H1 (cell line): ENCODE data around the gene ALK. TPM values are rescaled to one million over a fixed set of nuclear protein-coding genes. Genes with fewer than 3 reads are reported as not detected.

Source experiments
- CTCF ChIA-PET: fragments of 300-600 bp; sonication (Branson Sonifier 250); formaldehyde crosslinking; loops from one replicate; lab custom pipeline; 2021; ENCODE audit not compliant: partially characterized antibody; lab: Charles Lee
- POLR2A ChIA-PET: fragments of 300-600 bp; sonication (Branson Sonifier 250); formaldehyde crosslinking; loops from one replicate; lab custom pipeline; 2021; ENCODE audit warnings: inconsistent platforms; ENCODE audit not compliant: partially characterized antibody; lab: Charles Lee
- DNase-seq, 2 experiments: peaks; one replicate each; pipeline versions ENCODE4 v3.0.0 to v3.0.0-alpha.2; 2010 to 2022; ENCODE audit warnings: low spot score in 2 of 2, low read depth in 1 of 2, mixed read lengths in 1 of 2
- FAIRE-seq: peaks from 2 replicates; lab custom pipeline; 2011; peaks lifted over from hg19 to GRCh38; lab: Jason Lieb, UNC
- H2AFZ ChIP-seq: 2 replicates; pipeline ENCODE4 v1.8.1; 2012; ENCODE audit warnings: low read length, inconsistent platforms
- H2AK5ac ChIP-seq: 2 replicates; pipeline ENCODE4 v1.6.1; 2013; ENCODE audit warnings: low read depth, low read length
- H2BK120ac ChIP-seq: replicated peaks from 2 replicates; pipeline ENCODE3; 2013; ENCODE audit warnings: low read depth, low read length, inconsistent platforms
- H2BK12ac ChIP-seq: 2 replicates; pipeline ENCODE4 v1.6.1; 2013; ENCODE audit warnings: low read depth, low read length
- H2BK15ac ChIP-seq: 2 replicates; pipeline ENCODE4 v1.6.1; 2013; ENCODE audit warnings: low read length
- H2BK20ac ChIP-seq: 2 replicates; pipeline ENCODE4 v1.6.1; 2013; ENCODE audit warnings: low read length
- H2BK5ac ChIP-seq: 2 replicates; pipeline ENCODE4 v1.6.1; 2013; ENCODE audit warnings: low read depth, low read length
- H3K14ac ChIP-seq: 2 replicates; pipeline ENCODE4 v1.6.1; 2013; ENCODE audit warnings: inconsistent platforms; ENCODE audit not compliant: insufficient read length
- H3K18ac ChIP-seq: 2 replicates; pipeline ENCODE4 v1.6.1; 2013; ENCODE audit warnings: low read length; ENCODE audit errors: extremely low read depth
- H3K23ac ChIP-seq: 2 replicates; pipeline ENCODE4 v1.6.1; 2013; ENCODE audit warnings: inconsistent platforms; ENCODE audit not compliant: insufficient read length
- H3K23me2 ChIP-seq: 2 replicates; pipeline ENCODE4 v1.6.1; 2013; ENCODE audit warnings: low read depth, low read length
- H3K27ac ChIP-seq: 2 replicates; pipeline ENCODE4 v1.6.1; 2011; ENCODE audit warnings: low read depth, low read length, inconsistent platforms
- H3K27me3 ChIP-seq, 4 experiments: replicated peaks in 1 of 4; 1 replicate in 1 of 4; 2 replicates in 3 of 4; pipeline versions ENCODE4 v1.6.1 to v1.8.1; 2011 to 2013; ENCODE audit warnings: low read length in 3 of 4, mild to moderate bottlenecking in 3 of 4, inconsistent platforms in 2 of 4, mixed read lengths in 2 of 4, moderate library complexity in 1 of 4; ENCODE audit not compliant: control insufficient read depth in 3 of 4, insufficient read depth in 3 of 4; ENCODE audit errors: extremely low read depth in 1 of 4
- H3K36me3 ChIP-seq, 4 experiments: 2 replicates each; pipeline versions ENCODE4 v1.6.1 to v1.8.1; 2011 to 2013; ENCODE audit warnings: mild to moderate bottlenecking in 4 of 4, low read length in 3 of 4, moderate library complexity in 2 of 4, control low read depth in 1 of 4, inconsistent platforms in 1 of 4; ENCODE audit not compliant: insufficient read depth in 4 of 4, control insufficient read depth in 2 of 4
- H3K4ac ChIP-seq: replicated peaks from 2 replicates; pipeline ENCODE3; 2013; ENCODE audit warnings: low read length, low read depth, mixed read lengths, inconsistent platforms; ENCODE audit not compliant: insufficient read length
- H3K4me1 ChIP-seq, 4 experiments: replicated peaks in 1 of 4; 1 replicate in 1 of 4; 2 replicates in 3 of 4; pipeline versions ENCODE4 v1.6.1 to v1.8.1; 2011 to 2013; ENCODE audit warnings: low read length in 3 of 4, inconsistent platforms in 2 of 4, mixed read lengths in 1 of 4; ENCODE audit not compliant: insufficient read depth in 4 of 4, control insufficient read depth in 3 of 4
- H3K4me2 ChIP-seq, 2 experiments: 2 replicates each; pipeline versions ENCODE4 v1.6.1 to v1.8.1; 2011 to 2013; ENCODE audit warnings: low read depth in 2 of 2, low read length in 2 of 2, control low read depth in 1 of 2, inconsistent platforms in 1 of 2, mild to moderate bottlenecking in 1 of 2; ENCODE audit not compliant: insufficient read depth in 1 of 2
- H3K4me3 ChIP-seq, 4 experiments: fragments of 200-600, 300-600 bp in 1 of 4; sonication (generic), shearing (Covaris generic), sonication (Bioruptor Twin) in 1 of 4; 2 replicates each; pipeline versions ENCODE4 v1.5.1 to v1.8.1; 2011 to 2016; ENCODE audit warnings: low read length in 4 of 4, low read depth in 3 of 4, control low read depth in 2 of 4, inconsistent platforms in 2 of 4, mild to moderate bottlenecking in 2 of 4, mixed read lengths in 1 of 4, moderate library complexity in 1 of 4; ENCODE audit not compliant: insufficient read depth in 2 of 4; ENCODE audit errors: extremely low read depth in 1 of 4
- H3K56ac ChIP-seq: replicated peaks from 2 replicates; pipeline ENCODE3; 2013; ENCODE audit warnings: low read depth, mild to moderate bottlenecking, mixed read lengths, low read length, inconsistent platforms; ENCODE audit not compliant: insufficient read length
- H3K79me1 ChIP-seq: 2 replicates; pipeline ENCODE4 v1.6.1; 2013; ENCODE audit warnings: low read depth, low read length, control low read depth
- H3K79me2 ChIP-seq, 2 experiments: 2 replicates each; pipeline versions ENCODE4 v1.6.1 to v1.8.1; 2012 to 2013; ENCODE audit warnings: low read length in 2 of 2, mild to moderate bottlenecking in 2 of 2, inconsistent platforms in 1 of 2; ENCODE audit not compliant: insufficient read depth in 2 of 2, control insufficient read depth in 1 of 2
- H3K9ac ChIP-seq, 4 experiments: replicated peaks in 1 of 4; 1 replicate in 1 of 4; 2 replicates in 3 of 4; pipeline versions ENCODE4 v1.6.1 to v1.8.1; 2011 to 2013; ENCODE audit warnings: low read depth in 3 of 4, low read length in 3 of 4, control low read depth in 2 of 4, mild to moderate bottlenecking in 2 of 4, moderate library complexity in 2 of 4, inconsistent platforms in 1 of 4; ENCODE audit errors: extremely low read depth in 1 of 4
- H3K9me3 ChIP-seq, 2 experiments: 2 replicates each; pipeline versions ENCODE4 v1.6.1 to v1.8.1; 2012 to 2013; ENCODE audit warnings: mild to moderate bottlenecking in 2 of 2, moderate library complexity in 2 of 2, control low read depth in 1 of 2, inconsistent platforms in 1 of 2, low read depth in 1 of 2, low read length in 1 of 2, mixed read lengths in 1 of 2; ENCODE audit not compliant: insufficient read depth in 2 of 2
- H4K20me1 ChIP-seq, 2 experiments: replicated peaks in 1 of 2; 2 replicates each; pipeline versions ENCODE3 to v1.8.1; 2011 to 2013; ENCODE audit warnings: inconsistent platforms in 2 of 2, low read length in 2 of 2, mild to moderate bottlenecking in 1 of 2; ENCODE audit not compliant: insufficient read depth in 2 of 2, control insufficient read depth in 1 of 2
- H4K5ac ChIP-seq: 2 replicates; pipeline ENCODE4 v1.6.1; 2013; ENCODE audit warnings: low read length, low read depth, mixed read lengths, inconsistent platforms; ENCODE audit not compliant: insufficient read length
- H4K8ac ChIP-seq: 2 replicates; pipeline ENCODE4 v1.8.0; 2013; ENCODE audit warnings: mild to moderate bottlenecking, moderate library complexity, low read length, inconsistent platforms; ENCODE audit not compliant: insufficient read depth; ENCODE audit errors: extremely low read depth
- H4K91ac ChIP-seq: replicated peaks from 2 replicates; pipeline ENCODE3; 2013; ENCODE audit warnings: low read length, mixed read lengths, inconsistent platforms; ENCODE audit not compliant: insufficient read length
- EZH2 ChIP-seq: fragments of 200-600 bp; sonication (generic); IDR thresholded peaks from 2 replicates; pipeline ENCODE4 v1.7.1; 2012; ENCODE audit warnings: low read depth, mild to moderate bottlenecking, moderate library complexity, low read length, inconsistent platforms; ENCODE audit not compliant: severe bottlenecking
- TAF7 ChIP-seq: optimal IDR thresholded peaks from 2 replicates; pipeline ENCODE3; 2011; ENCODE audit warnings: low read depth, mild to moderate bottlenecking, inconsistent platforms, low read length, moderate library complexity, borderline replicate concordance
- WGBS, 2 experiments: shearing (Covaris generic) in 1 of 2; methylation state at CpG; one replicate each; pipeline versions ENCODE4 v1.1.6 to v1.1.7; 2013 to 2015; ENCODE audit warnings: low lambda C conversion rate in 2 of 2, mixed read lengths in 2 of 2, inconsistent platforms in 1 of 2, low coverage in 1 of 2, missing lambda C conversion rate in 1 of 2; ENCODE audit not compliant: insufficient replicate concordance in 2 of 2, insufficient coverage in 1 of 2, insufficient read length in 1 of 2; ENCODE audit errors: extremely low coverage in 1 of 2, missing lambda C conversion rate in 1 of 2; 5-methylcytosine and 5-hydroxymethylcytosine counted together
- polyA plus RNA-seq, 7 experiments: library from polyadenylated mRNA; depleted of rRNA in 3 of 7; stranded (reverse) in 5 of 7; unstranded in 2 of 7; fragments of >200 nt in 5 of 7; fragments of 200-250 nt in 2 of 7; gene quantifications; 1 replicate in 5 of 7; 2 replicates in 1 of 7; 4 replicates in 1 of 7; pipeline versions ENCODE4 v1.2.1 to v1.2.3, GENCODE V29; 2011 to 2013; ENCODE audit warnings: missing spikeins in 2 of 7, mixed read lengths in 2 of 7
- total RNA-seq: library from RNA; stranded (reverse); fragmentation: NEBNext Ultra II Directional; extraction: Animal tissue kit (Norgen Biotek cat#: 25700); gene quantifications from 2 replicates; pipeline ENCODE4 v1.2.1, GENCODE V29; 2021

ALK gene
- total and polyA plus RNA-seq, 2 of the 8 experiments (the other 6 are each of a cell fraction or from before 2014, with no cell fraction given), result 0.02 to 0.09 TPM

- no peak overlapping the region for H4K5ac ChIP-seq
- H4K91ac ChIP-seq, result no peak overlapping the region
- ChIA-PET POLR2A (no interaction called here), CTCF (interaction anchor here (0.9 to 1.2 kb wide), 2 partner anchors 9 to 16 kb away, joined by 3 read pairs; no protein-coding TSS in a partner anchor)
- DNase-seq, result no peak
- H3K9me3 ChIP-seq, result peaks cover 4 to 7% of the 10 kb centered on the region in 2 experiments; a peak in 3 of 4 replicates
- FAIRE-seq, result no peak
- H3K4me3 ChIP-seq, result no peak overlapping the region
- H3K23ac ChIP-seq, result no peak overlapping the region
- H3K9ac ChIP-seq, result no peak overlapping the region
- H2AFZ ChIP-seq, result no peak overlapping the region
- no peak overlapping the region for H2BK15ac ChIP-seq
- H4K8ac ChIP-seq, result no peak overlapping the region
- WGBS, 2 experiments, result 96% methylated on average over 3 of the region's 3 CpGs; no CpG with 5 or more reads in 1 of the 2 experiments
- H2BK20ac ChIP-seq, result no peak overlapping the region
- H3K27ac ChIP-seq, result no peak overlapping the region
- no peak overlapping the region for H2BK12ac ChIP-seq
- no peak overlapping the region for H3K18ac ChIP-seq
- no peaks in the 10 kb centered on the region for H3K4me1 ChIP-seq
- no peaks in the 10 kb centered on the region for H4K20me1 ChIP-seq
- no peaks in the 10 kb centered on the region for H3K79me1 ChIP-seq
- H3K56ac ChIP-seq, result no peak overlapping the region
- H3K4ac ChIP-seq, result no peak overlapping the region
- H3K4me2 ChIP-seq, result no peak overlapping the region
- no peak overlapping the region for H3K14ac ChIP-seq
- no peak overlapping the region for H2BK5ac ChIP-seq
- no peak overlapping the region for H2AK5ac ChIP-seq
- no peak overlapping the region for H2BK120ac ChIP-seq
- no peaks in the 10 kb centered on the region for H3K23me2 ChIP-seq
- no peak for TF ChIP-seq TAF7
- no peak for TF ChIP-seq EZH2
- no peaks in the 10 kb centered on the region for H3K27me3 ChIP-seq
- H3K36me3 ChIP-seq, result no peaks in the 10 kb centered on the region
- H3K79me2 ChIP-seq, result no peaks in the 10 kb centered on the region
These were observed 224.2 kb downstream of the ALK start for GRCh38 chr2:29697181-29697580.
